Sigmoid colon (tissue), 3 donors: ENCODE measurements around the gene SEPTIN8.

ENCODE experiments used
- CTCF ChIP-seq, 4 experiments: fragments of 450-650 bp in 3 of 4; fragments of 200-600 bp in 1 of 4; IDR thresholded peaks; one replicate each; pipeline ENCODE4 v1.5.1; 2016 to 2019; ENCODE audit warnings: antibody characterized with exemption in 4 of 4, mild to moderate bottlenecking in 3 of 4, moderate library complexity in 2 of 4
- POLR2A ChIP-seq, 2 donors: fragments of 450-650 bp; IDR thresholded peaks; one replicate each; pipeline ENCODE4 v1.6.1; 2016; ENCODE audit warnings: antibody characterized with exemption in 2 of 2, mild to moderate bottlenecking in 2 of 2, moderate library complexity in 2 of 2

GRCh38 chr5:132821791-132822190 is 44.8 kb upstream of the SEPTIN8 start:
- no peak for TF ChIP-seq CTCF (IDR thresholded peaks at IDR 0.05)
- TF ChIP-seq POLR2A (IDR thresholded peaks at IDR 0.05), result no peak
